CD1c-positive myeloid dendritic cell (primary cell): ENCODE data around the gene PHAF1.

Experiments
- DNase-seq: peaks from one replicate; pipeline ENCODE4 v3.0.0-alpha.2; 2016; ENCODE audit errors: extremely low spot score

The PHAF1 gene

GRCh38 chr16:67195676-67196075, 85.9 kb downstream of the PHAF1 start:
- DNase-seq = no peak

DNA sequence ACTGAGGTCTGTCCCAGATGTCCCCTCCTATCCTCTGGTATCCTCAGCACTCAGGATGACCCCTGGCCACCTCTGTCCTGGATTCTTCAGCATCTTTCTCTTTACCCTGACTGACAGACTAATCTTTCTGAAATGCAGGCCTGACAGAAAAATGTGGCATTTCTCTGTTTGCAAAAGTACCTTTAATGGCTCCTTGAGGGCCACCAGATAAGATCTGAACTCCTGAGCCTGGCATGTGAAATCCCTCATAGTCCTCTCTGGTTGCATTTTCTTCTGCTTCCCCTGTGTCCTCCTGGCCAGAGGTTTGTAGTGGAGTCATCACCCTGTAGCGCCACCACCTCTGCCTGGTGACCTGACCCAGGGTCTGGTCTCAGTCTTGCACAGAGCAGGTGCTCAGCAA, 87.1 kb downstream of the PHAF1 start:
- no peak for DNase-seq

DNA sequence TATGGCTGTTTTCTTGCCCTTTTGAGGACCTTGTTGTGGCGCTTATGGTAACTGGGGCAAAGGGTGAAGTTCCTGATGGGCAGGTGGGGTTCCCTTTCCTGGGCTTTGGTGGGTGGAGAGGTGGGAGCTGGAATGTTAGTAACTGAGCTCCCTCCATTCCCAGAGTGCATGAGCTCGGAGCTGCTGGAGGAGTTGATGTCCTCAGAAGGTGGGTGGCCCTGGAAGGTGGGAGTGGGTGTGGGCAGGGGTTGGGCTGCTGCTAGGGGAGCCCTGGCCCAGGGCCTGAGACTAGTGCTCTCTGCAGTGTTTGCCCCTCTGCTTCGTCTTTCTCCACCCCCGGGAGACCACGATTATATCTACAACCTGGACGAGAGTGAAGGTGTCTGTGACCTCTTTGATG, 88.0 kb downstream of the PHAF1 start:
- no peak for DNase-seq
